ENCODE measurements around the gene LSM14A. TPM values are rescaled to one million over a fixed set of nuclear protein-coding genes. Genes with fewer than 3 reads are reported as not detected.

Gene LSM14A
- polyA plus RNA-seq, 1 donor = 105 TPM

GRCh38 chr19:34278783-34279182 lies 106.5 kb downstream of the LSM14A start:
- Histone ChIP-seq H3K4me1 (ENCODE audit: control insufficient read depth, insufficient read depth, low read length) (peaks cover 9% of the 10 kb centered on the region), H3K4me3 (ENCODE audit: low read length) (no peak overlapping the region), H3K27me3 (ENCODE audit: control insufficient read depth, insufficient read depth, low read length) (no peaks in the 10 kb centered on the region), H3K9me3 (ENCODE audit: control insufficient read depth, low read depth, low read length) (no peaks in the 10 kb centered on the region), H3K27ac (ENCODE audit: low read length) (no peak overlapping the region), H3K36me3 (ENCODE audit: control insufficient read depth, insufficient read depth, low read length) (peaks cover 8% of the 10 kb centered on the region)
- DNase-seq = no peak
- WGBS (ENCODE audit: insufficient coverage, low lambda C conversion rate) = no CpG with 5 or more reads among the region's 4 CpGs

Other genes with a start within 250 kb of the LSM14A start
- 22.5 TPM for gene GARRE1, start 82.0 kb downstream of the LSM14A start, polyA plus RNA-seq
- gene GPI, start 192.7 kb downstream of the LSM14A start, polyA plus RNA-seq = 159 TPM
- gene PDCD2L, start 231.9 kb downstream of the LSM14A start, polyA plus RNA-seq = 9.2 TPM